HG03521 (cell line): ENCODE data around the gene STAT5A.
"Not testable (repeated sequence)": the region's sequence is repeated elsewhere in the genome, so short reads cannot be mapped to it uniquely, and the experiment has no call there.

Source experiments
- ATAC-seq: cut with Tn5 transposase; IDR thresholded peaks from one replicate; pipeline ENCODE4 v1.9.1; 2021; ENCODE audit warnings: mild to moderate bottlenecking, moderate library complexity; ENCODE audit not compliant: unreplicated experiment

Gene STAT5A

GRCh38 chr17:42305031-42305330 is 16.7 kb downstream of the STAT5A start:
- not testable (repeated sequence) for ATAC-seq

GRCh38 chr17:42305543-42306384 is 17.5 kb downstream of the STAT5A start:
- ATAC-seq, result no peak

- ATAC-seq, result no peak
Measured at GRCh38 chr17:42306385-42306667, 18.0 kb downstream of the STAT5A start.

- ATAC-seq, result no peak
Measured at GRCh38 chr17:42307362-42307927, 19.1 kb downstream of the STAT5A start.

- ATAC-seq, result no peak
Measured at GRCh38 chr17:42308446-42308845, 20.1 kb downstream of the STAT5A start.

- ATAC-seq, result no peak
Measured at GRCh38 chr17:42309142-42309541, 20.8 kb downstream of the STAT5A start.

GRCh38 chr17:42309986-42310786 is 21.9 kb downstream of the STAT5A start:
- ATAC-seq, result no peak

GRCh38 chr17:42310787-42311215 is 22.5 kb downstream of the STAT5A start:
- no peak for ATAC-seq

- ATAC-seq, result no peak
Measured at GRCh38 chr17:42311240-42312034, 23.1 kb downstream of the STAT5A start.

- no peak for ATAC-seq
Measured at GRCh38 chr17:42312035-42312284, 23.7 kb downstream of the STAT5A start.

- ATAC-seq, result no peak
Measured at GRCh38 chr17:42312285-42313130, 24.2 kb downstream of the STAT5A start.

- no peak for ATAC-seq
Measured at GRCh38 chr17:42313389-42313772, 25.1 kb downstream of the STAT5A start.

GRCh38 chr17:42313773-42314566 is 25.7 kb downstream of the STAT5A start:
- ATAC-seq, result no peak

GRCh38 chr17:42315402-42316156 is 27.3 kb downstream of the STAT5A start:
- ATAC-seq, result peak; percentile 42

GRCh38 chr17:42316755-42317154 is 28.5 kb downstream of the STAT5A start:
- no peak for ATAC-seq

GRCh38 chr17:42317266-42317845 is 29.1 kb downstream of the STAT5A start:
- ATAC-seq, result no peak

- not testable (repeated sequence) for ATAC-seq
Measured at GRCh38 chr17:42317967-42318366, 29.7 kb downstream of the STAT5A start.

GRCh38 chr17:42321555-42321954 is 33.3 kb downstream of the STAT5A start:
- ATAC-seq, result no peak
